ENCODE results near the gene PRELID2.

- TF ChIP-seq CTCF (conservative IDR thresholded peaks at IDR 0.05; ENCODE audit: low read length) (no peak), EZH2phosphoT487 (IDR thresholded peaks at IDR 0.05; ENCODE audit: borderline replicate concordance) (no peak)
Observed at GRCh38 chr5:145818604-145819003, 16.5 kb downstream of the PRELID2 start.
